HepG2 (cell line): ENCODE data around the gene PAIP2. TPM values are rescaled to one million over a fixed set of nuclear protein-coding genes. Genes with fewer than 3 reads are reported as not detected.

ENCODE experiments used
- BCL3 ChIP-seq: sonication (generic); formaldehyde crosslinking; IDR thresholded peaks from 2 replicates; pipeline ENCODE4 v1.5.1; 2020; ENCODE audit warnings: mild to moderate bottlenecking, missing genetic modification reagents, moderate library complexity
- DPF2 ChIP-seq: sonication (generic); formaldehyde crosslinking; IDR thresholded peaks from 2 replicates; pipeline ENCODE4 v1.4.0; 2020; ENCODE audit warnings: mild to moderate bottlenecking, low read depth, missing genetic modification reagents, borderline replicate concordance
- HMG20B ChIP-seq: conservative IDR thresholded peaks from 2 replicates; pipeline ENCODE4 v1.6.1; 2016; ENCODE audit warnings: missing genetic modification reagents, missing compliant biosample characterization
- IRF2 ChIP-seq: IDR thresholded peaks from 2 replicates; pipeline ENCODE4 v1.6.1; 2018; ENCODE audit warnings: missing genetic modification reagents, missing compliant biosample characterization
- MIXL1 ChIP-seq: IDR thresholded peaks from 2 replicates; pipeline ENCODE4 v1.6.1; 2016
- POLR2A ChIP-seq, 2 experiments: IDR thresholded peaks; 2 replicates each; pipeline ENCODE4 v1.6.1; 2011; ENCODE audit warnings: low read depth in 2 of 2, low read length in 2 of 2, mild to moderate bottlenecking in 1 of 2, moderate library complexity in 1 of 2; ENCODE audit not compliant: insufficient read depth in 1 of 2
- PTBP1 ChIP-seq: fragments of 200-400 bp; formaldehyde crosslinking; IDR thresholded peaks from 2 replicates; pipeline ENCODE4 v1.6.1; 2018; ENCODE audit warnings: low read length, low read depth; ENCODE audit not compliant: poor library complexity, severe bottlenecking
- SMAD1 ChIP-seq: sonication (generic); formaldehyde crosslinking; IDR thresholded peaks from 2 replicates; pipeline ENCODE4 v1.4.0; 2020; ENCODE audit warnings: missing genetic modification reagents, low read depth, mild to moderate bottlenecking, borderline replicate concordance
- SMC3 ChIP-seq: IDR thresholded peaks from 2 replicates; pipeline ENCODE4 v1.6.1; 2011; ENCODE audit warnings: low read length, improper control_type of control experiment
- SPEN ChIP-seq: sonication (generic); formaldehyde crosslinking; IDR thresholded peaks from 2 replicates; pipeline ENCODE4 v1.5.1; 2020; ENCODE audit warnings: low read depth, mild to moderate bottlenecking, missing genetic modification reagents
- TEAD2 ChIP-seq: sonication (generic); formaldehyde crosslinking; IDR thresholded peaks from 2 replicates; pipeline ENCODE4 v1.9.0; 2021; ENCODE audit warnings: missing genetic modification reagents
- TERF1 ChIP-seq: sonication (generic); formaldehyde crosslinking; IDR thresholded peaks from 2 replicates; pipeline ENCODE4 v1.8.0; 2022; ENCODE audit warnings: mild to moderate bottlenecking, missing genetic modification reagents, moderate library complexity
- YEATS4 ChIP-seq: sonication (generic); formaldehyde crosslinking; IDR thresholded peaks from 2 replicates; pipeline ENCODE4 v1.4.0; 2020; ENCODE audit warnings: missing genetic modification reagents, borderline replicate concordance
- YY1 ChIP-seq: IDR thresholded peaks from 2 replicates; pipeline ENCODE4 v1.6.1; 2011; ENCODE audit warnings: low read length, low read depth, moderate library complexity, mild to moderate bottlenecking; ENCODE audit not compliant: insufficient read depth, insufficient replicate concordance
- ZBTB25 ChIP-seq: IDR thresholded peaks from 2 replicates; pipeline ENCODE4 v1.6.1; 2018; ENCODE audit warnings: missing genetic modification reagents
- ZBTB8A ChIP-seq: sonication (generic); formaldehyde crosslinking; IDR thresholded peaks from 2 replicates; pipeline ENCODE4 v1.4.0; 2020; ENCODE audit warnings: mild to moderate bottlenecking, low read depth, missing genetic modification reagents, borderline replicate concordance
- ZC3H4 ChIP-seq: sonication (generic); formaldehyde crosslinking; IDR thresholded peaks from 2 replicates; pipeline ENCODE4 v1.4.0; 2020; ENCODE audit warnings: missing genetic modification reagents, borderline replicate concordance
- ZNF207 ChIP-seq: fragments of 450-650 bp; IDR thresholded peaks from 2 replicates; pipeline ENCODE4 v1.6.1; 2016; ENCODE audit warnings: antibody characterized with exemption, borderline replicate concordance
- ZNF34 ChIP-seq: sonication (generic); formaldehyde crosslinking; IDR thresholded peaks from 2 replicates; pipeline ENCODE4 v1.4.0; 2020; ENCODE audit warnings: mild to moderate bottlenecking, missing genetic modification reagents, borderline replicate concordance
- ZNF598 ChIP-seq: sonication (generic); formaldehyde crosslinking; IDR thresholded peaks from 2 replicates; pipeline ENCODE4 v1.5.1; 2020; ENCODE audit warnings: mild to moderate bottlenecking, missing genetic modification reagents, borderline replicate concordance
- ZNF652 ChIP-seq: IDR thresholded peaks from 2 replicates; pipeline ENCODE4 v1.6.1; 2016; ENCODE audit warnings: low read depth, borderline replicate concordance
- ZNF678 ChIP-seq: sonication (generic); formaldehyde crosslinking; IDR thresholded peaks from 2 replicates; pipeline ENCODE4 v1.4.0; 2020; ENCODE audit warnings: mild to moderate bottlenecking, missing genetic modification reagents
- ZNF687 ChIP-seq: sonication (generic); formaldehyde crosslinking; IDR thresholded peaks from 2 replicates; pipeline ENCODE4 v1.5.1; 2020; ENCODE audit warnings: mild to moderate bottlenecking, missing genetic modification reagents, moderate library complexity
- polyA plus RNA-seq, 8 experiments: library from polyadenylated mRNA; depleted of rRNA in 3 of 8; stranded (reverse) in 7 of 8; unstranded in 1 of 8; fragments of >200 nt; fragmentation: Illumina TruSeq in 4 of 8; extraction: Trizol in 4 of 8; gene quantifications; 2 replicates each; pipeline versions ENCODE4 v1.2.1 to v1.2.3, GENCODE V29; 2011 to 2016; ENCODE audit warnings: low read depth in 4 of 8, missing spikeins in 1 of 8, mixed read lengths in 1 of 8; ENCODE audit not compliant: insufficient read depth in 1 of 8
- total RNA-seq, 5 experiments: library from RNA; depleted of rRNA; stranded (reverse); fragments of >200 nt; fragmentation: Illumina TruSeq; extraction: Trizol; gene quantifications; 2 replicates each; pipeline ENCODE4 v1.2.3, GENCODE V29; 2016; ENCODE audit warnings: low read depth in 1 of 5

The PAIP2 gene
- total and polyA plus RNA-seq, 2 of the 13 experiments (the other 11 are each of a cell fraction or from before 2014, with no cell fraction given): 61.5 to 76.3 TPM

- TF ChIP-seq ZBTB8A (CRISPR knock-in tag): peak; percentile 81; the same call in 1 of the 2 replicates
- TF ChIP-seq SPEN (CRISPR knock-in tag): peak; percentile 67; the same call in 1 of the 2 replicates
- TF ChIP-seq BCL3 (CRISPR knock-in tag): peak; percentile 44; the same call in 1 of the 2 replicates
- no peak for TF ChIP-seq ZNF207
- TF ChIP-seq ZNF598: peak; percentile 90
- TF ChIP-seq ZNF34: peak; percentile 30; the same call in 1 of the 2 replicates
- TF ChIP-seq DPF2: no peak; the same call in 1 of the 2 replicates
- peak; percentile 16; the same call in 1 of the 2 replicates for TF ChIP-seq HMG20B (CRISPR knock-in tag)
- no peak for TF ChIP-seq TERF1 (CRISPR knock-in tag)
- peak; percentile 96 for TF ChIP-seq ZNF687 (CRISPR knock-in tag)
- no peak; the same call in 1 of the 2 replicates for TF ChIP-seq ZNF678 (CRISPR knock-in tag)
- peak; percentile 54 for TF ChIP-seq YY1
- no peak for TF ChIP-seq TEAD2 (CRISPR knock-in tag)
- TF ChIP-seq SMC3: no peak
- TF ChIP-seq MIXL1: no peak
- TF ChIP-seq SMAD1: no peak
- peak; percentile 32; the same call in 1 of the 2 replicates for TF ChIP-seq ZBTB25 (CRISPR knock-in tag)
- TF ChIP-seq PTBP1: no peak
- TF ChIP-seq ZNF652: no peak
- TF ChIP-seq ZC3H4: no peak
- TF ChIP-seq YEATS4 (CRISPR knock-in tag): peak; percentile 87
- TF ChIP-seq IRF2: peak; percentile 80
- peak; percentile 83 to 95 for TF ChIP-seq POLR2A (IDR thresholded peaks at IDR 0.05; ENCODE audit: insufficient read depth in 1 of 2, low read depth in 2 of 2, low read length in 2 of 2)
Observed at GRCh38 chr5:139341689-139342422, at the start of gene PAIP2 (continued).
